ENCODE data around the gene CMTM2. TPM values are rescaled to one million over a fixed set of nuclear protein-coding genes. Genes with fewer than 3 reads are reported as not detected.
A peak's percentile ranks its signal among the peaks of the same experiment; 100 is the strongest.
"Not testable (repeated sequence)": the region's sequence is repeated elsewhere in the genome, so short reads cannot be mapped to it uniquely, and the experiment has no call there.

The CMTM2 gene
- total and polyA plus RNA-seq, 2 donors (not counting 1 experiment from before 2014, with no cell fraction given) = not detected

GRCh38 chr16:66622863-66623262 is 43.6 kb downstream of the CMTM2 start:
- Histone ChIP-seq H4K20me1 (ENCODE audit: control insufficient read depth, extremely low read depth, insufficient read depth, low read length) (no peaks in the 10 kb centered on the region), H3K36me3 (ENCODE audit: control insufficient read depth, insufficient read depth, low read length) (no peaks in the 10 kb centered on the region), H3K27ac (ENCODE audit: insufficient read depth, low read length) (no peak overlapping the region), H3K4me3 (replicated peaks in 1 of 4; ENCODE audit: control extremely low read depth in 1 of 4, insufficient read depth in 1 of 4, low read depth in 3 of 4, low read length in 4 of 4) (no peak overlapping the region), H3K27me3 (ENCODE audit: control insufficient read depth, insufficient read depth, low read length) (no peaks in the 10 kb centered on the region), H3K9me3 (ENCODE audit: control insufficient read depth, insufficient read depth, low read depth, low read length) (no peaks in the 10 kb centered on the region), H2AFZ (ENCODE audit: low read length) (no peak overlapping the region), H3K4me1 (ENCODE audit: control insufficient read depth, extremely low read depth, insufficient read depth, low read length) (peaks cover 19% of the 10 kb centered on the region), H3K79me2 (ENCODE audit: control insufficient read depth, insufficient read depth, low read length) (no peaks in the 10 kb centered on the region), H3K9ac (ENCODE audit: insufficient read depth, low read length) (no peak overlapping the region), H3K4me2 (ENCODE audit: extremely low read depth, insufficient read depth, low read length) (no peak overlapping the region)
- TF ChIP-seq CTCF (conservative IDR thresholded peaks at IDR 0.05 in 1 of 2, IDR thresholded peaks at IDR 0.05 in 1 of 2; ENCODE audit: low read depth in 1 of 2, low read length in 2 of 2) (no peak), EZH2 (IDR thresholded peaks at IDR 0.05; ENCODE audit: low read length, missing control alignments) (no peak)
- peak in 1 of 2 donors; percentile 31 for DNase-seq (ENCODE audit: low read depth in 2 of 2)

- TF ChIP-seq CTCF (conservative IDR thresholded peaks at IDR 0.05 in 1 of 2, IDR thresholded peaks at IDR 0.05 in 1 of 2; ENCODE audit: low read depth in 1 of 2, low read length in 2 of 2) (no peak), EZH2 (IDR thresholded peaks at IDR 0.05; ENCODE audit: low read length, missing control alignments) (no peak)
These were observed 44.5 kb downstream of the CMTM2 start for GRCh38 chr16:66623755-66624154.

GRCh38 chr16:66627611-66628378 is 48.5 kb downstream of the CMTM2 start:
- H3K79me2 ChIP-seq (ENCODE audit: control insufficient read depth, insufficient read depth, low read length); H3K27me3 ChIP-seq (ENCODE audit: control insufficient read depth, insufficient read depth, low read length); H3K4me2 ChIP-seq (ENCODE audit: extremely low read depth, insufficient read depth, low read length); H3K27ac ChIP-seq (ENCODE audit: insufficient read depth, low read length); H3K9me3 ChIP-seq (ENCODE audit: control insufficient read depth, insufficient read depth, low read depth, low read length); H3K4me3 ChIP-seq (replicated peaks in 1 of 4; ENCODE audit: control extremely low read depth in 1 of 4, insufficient read depth in 1 of 4, low read depth in 3 of 4, low read length in 4 of 4); H3K9ac ChIP-seq (ENCODE audit: insufficient read depth, low read length); H4K20me1 ChIP-seq (ENCODE audit: control insufficient read depth, extremely low read depth, insufficient read depth, low read length); H3K36me3 ChIP-seq (ENCODE audit: control insufficient read depth, insufficient read depth, low read length); H3K4me1 ChIP-seq (ENCODE audit: control insufficient read depth, extremely low read depth, insufficient read depth, low read length); DNase-seq (ENCODE audit: low read depth in 2 of 2); H2AFZ ChIP-seq (ENCODE audit: low read length): not testable (repeated sequence)

More at GRCh38 chr16:66623755-66624154, 44.5 kb downstream of the CMTM2 start:
- Histone ChIP-seq H3K79me2 (ENCODE audit: control insufficient read depth, insufficient read depth, low read length) (no peaks in the 10 kb centered on the region), H3K4me1 (ENCODE audit: control insufficient read depth, extremely low read depth, insufficient read depth, low read length) (peaks cover 11% of the 10 kb centered on the region), H3K9ac (ENCODE audit: insufficient read depth, low read length) (no peak overlapping the region), H3K9me3 (ENCODE audit: control insufficient read depth, insufficient read depth, low read depth, low read length) (no peaks in the 10 kb centered on the region), H3K4me2 (ENCODE audit: extremely low read depth, insufficient read depth, low read length) (no peak overlapping the region), H3K27ac (ENCODE audit: insufficient read depth, low read length) (no peak overlapping the region), H2AFZ (ENCODE audit: low read length) (no peak overlapping the region), H3K27me3 (ENCODE audit: control insufficient read depth, insufficient read depth, low read length) (no peaks in the 10 kb centered on the region), H3K4me3 (replicated peaks in 1 of 4; ENCODE audit: control extremely low read depth in 1 of 4, insufficient read depth in 1 of 4, low read depth in 3 of 4, low read length in 4 of 4) (no peak overlapping the region), H3K36me3 (ENCODE audit: control insufficient read depth, insufficient read depth, low read length) (no peaks in the 10 kb centered on the region), H4K20me1 (ENCODE audit: control insufficient read depth, extremely low read depth, insufficient read depth, low read length) (no peaks in the 10 kb centered on the region)
- no peak for DNase-seq (ENCODE audit: low read depth in 2 of 2)

All from fibroblast of lung (primary cell).